Lower leg skin (tissue), 4 donors: Measurements from ENCODE around the gene ATG5. TPM values are rescaled to one million over a fixed set of nuclear protein-coding genes. Genes with fewer than 3 reads are reported as not detected.

Experiments used
- DNase-seq, 2 donors: peaks; one replicate each; pipeline ENCODE4 v3.0.0-alpha.2; 2019; ENCODE audit warnings: low spot score in 2 of 2
- H3K4me3 ChIP-seq: fragments of 200-600 bp; sonication (generic); 2 replicates; pipeline ENCODE4 v1.5.1; 2017; ENCODE audit warnings: mild to moderate bottlenecking, low read depth; ENCODE audit not compliant: poor library complexity, severe bottlenecking
- CTCF ChIP-seq, 3 donors: fragments of 450-650 bp; IDR thresholded peaks; one replicate each; pipeline ENCODE4 v1.5.1; 2016; ENCODE audit warnings: antibody characterized with exemption in 3 of 3, mild to moderate bottlenecking in 3 of 3, moderate library complexity in 2 of 3
- POLR2A ChIP-seq, 2 donors: fragments of 450-650 bp; IDR thresholded peaks; one replicate each; pipeline ENCODE4 v1.6.1; 2016 to 2017; ENCODE audit warnings: antibody characterized with exemption in 2 of 2, mild to moderate bottlenecking in 1 of 2, moderate library complexity in 1 of 2
- WGBS, 2 donors: methylation state at CpG; one replicate each; pipeline ENCODE4 v1.1.5; 2018; 5-methylcytosine and 5-hydroxymethylcytosine counted together
- intact Hi-C: fragments of 100-400 bp; cut with DNase I; formaldehyde crosslinking; loops from one replicate; pipeline ENCODE4 v1.15.0; 2023; ENCODE audit warnings: low total_unique reads
- total RNA-seq, 4 donors: library from RNA; depleted of rRNA; stranded (reverse); fragments of >200 nt; gene quantifications; one replicate each; pipeline ENCODE4 v1.1.0, GENCODE V29; 2016

The ATG5 gene
- total RNA-seq, 4 donors from 2014 or later: 15.5 to 19.4 (median 16.7) TPM

- intact Hi-C loops: loop anchor here (10.0 kb wide), 2 partner anchors 493 to 793 kb away; no protein-coding TSS in a partner anchor
- TF ChIP-seq CTCF (IDR thresholded peaks at IDR 0.05) (no peak), POLR2A (IDR thresholded peaks at IDR 0.05) (no peak)
- no peak for DNase-seq
- no peak overlapping the region for H3K4me3 ChIP-seq
- 97% methylated on average over 17 of the region's 17 CpGs for WGBS, 2 donors
Observed at GRCh38 chr6:106227612-106228507, 97.7 kb downstream of the ATG5 start.

GRCh38 chr6:106226676-106227075 is 98.9 kb downstream of the ATG5 start:
- no peak for TF ChIP-seq CTCF (IDR thresholded peaks at IDR 0.05)
- TF ChIP-seq POLR2A (IDR thresholded peaks at IDR 0.05): no peak
- WGBS, 2 donors: 78 to 88% methylated on average over 2 of the region's 2 CpGs
- intact Hi-C loops: loop anchor here (10.0 kb wide), 2 partner anchors 492 to 792 kb away; no protein-coding TSS in a partner anchor
- H3K4me3 ChIP-seq: no peak overlapping the region
- DNase-seq: no peak

- intact Hi-C loops: loop anchor here (10.0 kb wide), 2 partner anchors 491 to 791 kb away; no protein-coding TSS in a partner anchor
- no peak for TF ChIP-seq POLR2A (IDR thresholded peaks at IDR 0.05)
- TF ChIP-seq CTCF (IDR thresholded peaks at IDR 0.05): no peak
- DNase-seq: no peak
- no peak overlapping the region for H3K4me3 ChIP-seq
Observed at GRCh38 chr6:106225581-106225980, 100.0 kb downstream of the ATG5 start.

- peak; percentile 32 to 88 for DNase-seq
- WGBS, 2 donors: 29 to 58% methylated on average over 2 of the region's 2 CpGs
- TF ChIP-seq CTCF (IDR thresholded peaks at IDR 0.05) (peak in 1 of 3 donors; percentile 20), POLR2A (IDR thresholded peaks at IDR 0.05) (no peak)
- intact Hi-C loops: loop anchor here (10.0 kb wide), 2 partner anchors 489 to 789 kb away; no protein-coding TSS in a partner anchor
- H3K4me3 ChIP-seq: no peak overlapping the region
Observed at GRCh38 chr6:106223300-106223930, 102.1 kb downstream of the ATG5 start.

GRCh38 chr6:106220485-106220884 is 105.1 kb downstream of the ATG5 start:
- no peak overlapping the region for H3K4me3 ChIP-seq
- intact Hi-C loops: loop anchor here (10.0 kb wide), 2 partner anchors 486 to 786 kb away; no protein-coding TSS in a partner anchor
- TF ChIP-seq CTCF (IDR thresholded peaks at IDR 0.05) (no peak), POLR2A (IDR thresholded peaks at IDR 0.05) (no peak)
- no peak for DNase-seq
